Measurements from ENCODE around the gene LMX1A. TPM values are rescaled to one million over a fixed set of nuclear protein-coding genes. Genes with fewer than 3 reads are reported as not detected.

LMX1A gene
- total RNA-seq, 2 donors from 2014 or later: not detected

GRCh38 chr1:165354739-165355138 is 1.8 kb downstream of the LMX1A start:
- Mint-ChIP-seq H3K27ac (no peak overlapping the region), H3K4me1 (peaks cover 19% of the 10 kb centered on the region), H3K4me3 (no peak overlapping the region), H3K27me3 (peaks cover 83% of the 10 kb centered on the region), H3K36me3 (ENCODE audit: low read depth) (peaks cover 2% of the 10 kb centered on the region)
- no peak for ATAC-seq
- no peak for DNase-seq
- no peaks in the 10 kb centered on the region for H3K9me3 ChIP-seq (ENCODE audit: control insufficient read depth, low read length, poor library complexity, severe bottlenecking)

- Mint-ChIP-seq H3K27ac (no peak overlapping the region), H3K4me1 (peaks cover 19% of the 10 kb centered on the region), H3K4me3 (no peak overlapping the region), H3K27me3 (peaks cover 85% of the 10 kb centered on the region), H3K36me3 (ENCODE audit: low read depth) (peaks cover 2% of the 10 kb centered on the region)
- DNase-seq (no peak), ATAC-seq (no peak)
- H3K9me3 ChIP-seq (ENCODE audit: control insufficient read depth, low read length, poor library complexity, severe bottlenecking): no peaks in the 10 kb centered on the region
These were observed 2.5 kb downstream of the LMX1A start for GRCh38 chr1:165353731-165354671.

- Mint-ChIP-seq H3K4me3 (no peak overlapping the region), H3K4me1 (peaks cover 19% of the 10 kb centered on the region), H3K27ac (no peak overlapping the region), H3K36me3 (ENCODE audit: low read depth) (peaks cover 2% of the 10 kb centered on the region), H3K27me3 (peaks cover 86% of the 10 kb centered on the region)
- ATAC-seq (no peak), DNase-seq (no peak)
- no peaks in the 10 kb centered on the region for H3K9me3 ChIP-seq (ENCODE audit: control insufficient read depth, low read length, poor library complexity, severe bottlenecking)
These were observed 3.8 kb downstream of the LMX1A start for GRCh38 chr1:165352442-165353293.

- H3K4me1 Mint-ChIP-seq: peaks cover 19% of the 10 kb centered on the region
- no peak overlapping the region for H3K4me3 Mint-ChIP-seq
- no peak for DNase-seq
- H3K36me3 Mint-ChIP-seq (ENCODE audit: low read depth): peaks cover 5% of the 10 kb centered on the region
- H3K9me3 ChIP-seq (ENCODE audit: control insufficient read depth, low read length, poor library complexity, severe bottlenecking): no peaks in the 10 kb centered on the region
- no peak overlapping the region for H3K27ac Mint-ChIP-seq
- ATAC-seq: no peak
- peaks cover 86% of the 10 kb centered on the region for H3K27me3 Mint-ChIP-seq
These were observed 4.6 kb downstream of the LMX1A start for GRCh38 chr1:165351863-165352441.

DNA sequence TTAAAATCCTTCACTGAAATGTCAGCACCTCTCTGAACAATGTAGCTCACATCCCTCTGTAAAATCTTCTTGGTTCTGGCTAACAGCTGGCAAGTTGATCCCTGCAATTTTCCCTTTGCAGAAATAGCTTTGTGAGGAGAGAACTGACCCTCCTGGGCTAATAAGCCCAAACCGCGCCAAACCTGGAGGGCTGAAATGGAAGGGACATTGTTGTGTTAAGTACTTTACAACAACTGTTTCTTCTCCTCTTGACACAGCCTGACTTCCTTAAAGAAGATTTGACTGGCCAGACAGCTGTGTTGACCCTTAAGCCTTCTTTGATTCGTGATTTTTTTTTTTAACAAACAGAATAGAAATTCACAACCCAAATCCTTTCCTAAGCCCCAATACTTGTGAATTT is 5.7 kb downstream of the LMX1A start:
- ATAC-seq (no peak), DNase-seq (no peak)
- H3K4me1 Mint-ChIP-seq: peaks cover 19% of the 10 kb centered on the region
- no peaks in the 10 kb centered on the region for H3K9me3 ChIP-seq (ENCODE audit: control insufficient read depth, low read length, poor library complexity, severe bottlenecking)
- peaks cover 5% of the 10 kb centered on the region for H3K36me3 Mint-ChIP-seq (ENCODE audit: low read depth)
- no peak overlapping the region for H3K27ac Mint-ChIP-seq
- no peak overlapping the region for H3K4me3 Mint-ChIP-seq
- H3K27me3 Mint-ChIP-seq: peaks cover 94% of the 10 kb centered on the region

DNA sequence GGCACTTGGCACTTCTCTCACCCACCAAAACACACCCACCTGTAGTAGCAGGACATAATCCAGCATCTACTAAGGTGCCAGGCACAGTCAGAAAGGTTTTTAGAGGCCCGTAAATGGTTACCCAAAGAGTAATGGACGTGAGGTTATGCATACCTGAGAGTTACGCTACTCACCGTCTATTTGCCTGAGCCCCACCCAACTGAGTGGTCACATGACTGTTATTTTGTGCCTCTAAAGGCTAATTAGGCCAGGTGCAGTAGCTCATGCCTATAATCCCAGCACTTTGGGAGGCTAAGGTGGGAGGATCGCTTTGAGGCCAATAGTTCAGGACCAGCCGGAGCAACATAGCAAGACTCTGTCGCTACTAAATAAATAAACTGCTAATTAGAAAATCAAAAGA is 11.0 kb downstream of the LMX1A start:
- Mint-ChIP-seq H3K36me3 (ENCODE audit: low read depth) (peaks cover 3% of the 10 kb centered on the region), H3K27me3 (peaks cover 88% of the 10 kb centered on the region), H3K4me1 (no peaks in the 10 kb centered on the region), H3K4me3 (no peak overlapping the region), H3K27ac (no peak overlapping the region)
- ATAC-seq (no peak), DNase-seq (no peak)
- no peaks in the 10 kb centered on the region for H3K9me3 ChIP-seq (ENCODE audit: control insufficient read depth, low read length, poor library complexity, severe bottlenecking)

GRCh38 chr1:165344736-165345135 is 11.8 kb downstream of the LMX1A start:
- no peaks in the 10 kb centered on the region for H3K9me3 ChIP-seq (ENCODE audit: control insufficient read depth, low read length, poor library complexity, severe bottlenecking)
- H3K27ac Mint-ChIP-seq: no peak overlapping the region
- H3K4me1 Mint-ChIP-seq: no peaks in the 10 kb centered on the region
- peaks cover 3% of the 10 kb centered on the region for H3K36me3 Mint-ChIP-seq (ENCODE audit: low read depth)
- no peak overlapping the region for H3K4me3 Mint-ChIP-seq
- ATAC-seq (no peak), DNase-seq (no peak)
- peaks cover 87% of the 10 kb centered on the region for H3K27me3 Mint-ChIP-seq

DNA sequence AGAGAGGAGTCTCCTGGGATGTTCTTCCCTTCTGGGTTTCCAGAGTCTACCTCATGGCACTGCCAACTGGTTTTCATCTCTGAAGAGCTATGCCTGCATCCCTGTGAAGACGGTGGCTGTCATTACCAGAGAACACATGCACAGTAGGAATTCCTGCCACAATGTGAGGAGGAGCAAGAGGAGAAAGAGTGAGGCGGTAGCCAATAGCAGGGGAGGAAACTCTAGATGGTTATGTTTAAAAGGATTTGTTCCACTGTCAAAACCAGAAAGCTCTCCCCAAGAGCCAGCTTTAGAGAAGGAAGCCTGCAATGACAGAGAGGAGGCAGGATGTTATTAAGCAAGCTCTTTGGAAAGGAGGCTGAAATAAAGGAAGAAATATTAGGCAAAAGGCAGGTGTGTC is 12.3 kb downstream of the LMX1A start:
- no peak overlapping the region for H3K4me3 Mint-ChIP-seq
- peaks cover 3% of the 10 kb centered on the region for H3K36me3 Mint-ChIP-seq (ENCODE audit: low read depth)
- peaks cover 81% of the 10 kb centered on the region for H3K27me3 Mint-ChIP-seq
- no peak for ATAC-seq
- H3K4me1 Mint-ChIP-seq: no peaks in the 10 kb centered on the region
- no peak for DNase-seq
- no peak overlapping the region for H3K27ac Mint-ChIP-seq
- H3K9me3 ChIP-seq (ENCODE audit: control insufficient read depth, low read length, poor library complexity, severe bottlenecking): no peaks in the 10 kb centered on the region

GRCh38 chr1:165342587-165342986 is 13.9 kb downstream of the LMX1A start:
- no peaks in the 10 kb centered on the region for H3K9me3 ChIP-seq (ENCODE audit: control insufficient read depth, low read length, poor library complexity, severe bottlenecking)
- H3K27ac Mint-ChIP-seq: no peak overlapping the region
- DNase-seq (no peak), ATAC-seq (no peak)
- peaks cover 72% of the 10 kb centered on the region for H3K27me3 Mint-ChIP-seq
- peaks cover 3% of the 10 kb centered on the region for H3K36me3 Mint-ChIP-seq (ENCODE audit: low read depth)
- no peak overlapping the region for H3K4me3 Mint-ChIP-seq
- no peaks in the 10 kb centered on the region for H3K4me1 Mint-ChIP-seq

- Mint-ChIP-seq H3K27ac (no peak overlapping the region), H3K27me3 (peaks cover 68% of the 10 kb centered on the region), H3K36me3 (ENCODE audit: low read depth) (peaks cover under 1% of the 10 kb centered on the region)
These were observed 14.3 kb downstream of the LMX1A start for GRCh38 chr1:165342168-165342567.

GRCh38 chr1:165339164-165339563 is 17.4 kb downstream of the LMX1A start:
- H3K27ac Mint-ChIP-seq: no peak overlapping the region
- H3K9me3 ChIP-seq (ENCODE audit: control insufficient read depth, low read length, poor library complexity, severe bottlenecking): no peaks in the 10 kb centered on the region
- peaks cover 52% of the 10 kb centered on the region for H3K27me3 Mint-ChIP-seq
- H3K36me3 Mint-ChIP-seq (ENCODE audit: low read depth): no peaks in the 10 kb centered on the region
- ATAC-seq: no peak
- H3K4me3 Mint-ChIP-seq: no peak overlapping the region
- DNase-seq: no peak
- no peaks in the 10 kb centered on the region for H3K4me1 Mint-ChIP-seq

More at GRCh38 chr1:165342168-165342567, 14.3 kb downstream of the LMX1A start:
- no peak for DNase-seq
- ATAC-seq: no peak
- Mint-ChIP-seq H3K4me1 (no peaks in the 10 kb centered on the region), H3K4me3 (no peak overlapping the region)
- no peaks in the 10 kb centered on the region for H3K9me3 ChIP-seq (ENCODE audit: control insufficient read depth, low read length, poor library complexity, severe bottlenecking)

DNA sequence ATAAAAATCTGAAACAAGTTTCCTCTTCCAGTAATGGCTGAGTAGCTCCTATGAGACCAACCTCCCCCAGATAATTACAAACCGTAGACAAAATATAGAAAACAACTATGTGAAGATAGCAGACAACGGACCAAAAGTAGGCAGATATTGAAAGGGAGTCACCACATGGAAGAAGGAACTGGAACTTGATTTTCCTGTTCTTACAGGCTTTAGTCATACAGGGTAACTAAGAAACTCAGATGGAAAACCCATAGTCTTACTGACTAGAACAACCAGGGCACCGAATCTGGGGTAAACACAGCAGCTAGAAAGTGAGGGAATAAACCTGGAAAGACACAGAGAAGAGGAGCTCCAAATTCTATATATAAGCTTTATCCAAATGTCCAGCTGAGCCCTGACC is 26.0 kb downstream of the LMX1A start:
- Mint-ChIP-seq H3K4me3 (no peak overlapping the region), H3K4me1 (no peaks in the 10 kb centered on the region), H3K27ac (no peak overlapping the region), H3K36me3 (ENCODE audit: low read depth) (no peaks in the 10 kb centered on the region), H3K27me3 (peaks cover 42% of the 10 kb centered on the region)
- DNase-seq (no peak), ATAC-seq (no peak)
- no peaks in the 10 kb centered on the region for H3K9me3 ChIP-seq (ENCODE audit: control insufficient read depth, low read length, poor library complexity, severe bottlenecking)

DNA sequence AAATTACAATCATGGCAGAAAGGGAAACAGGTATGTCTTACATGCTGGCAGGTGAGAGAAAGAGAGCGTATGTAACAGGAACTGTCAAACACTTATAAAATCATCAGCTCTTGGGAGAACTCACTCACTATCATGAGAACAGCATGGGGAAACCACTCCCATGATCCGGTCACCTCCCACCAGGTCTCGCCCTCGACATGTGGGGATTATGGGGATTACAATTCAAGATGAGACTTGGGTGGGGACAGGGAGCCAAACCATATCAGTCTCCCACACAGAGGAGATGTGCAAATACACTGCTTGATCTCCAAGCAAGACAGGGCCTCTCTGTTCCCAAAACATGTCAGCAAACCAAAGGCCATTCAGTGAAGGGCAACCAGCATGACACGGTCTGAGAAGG is 27.4 kb downstream of the LMX1A start:
- no peaks in the 10 kb centered on the region for H3K9me3 ChIP-seq (ENCODE audit: control insufficient read depth, low read length, poor library complexity, severe bottlenecking)
- Mint-ChIP-seq H3K4me3 (no peak overlapping the region), H3K4me1 (no peaks in the 10 kb centered on the region), H3K36me3 (ENCODE audit: low read depth) (no peaks in the 10 kb centered on the region), H3K27me3 (peaks cover 48% of the 10 kb centered on the region), H3K27ac (no peak overlapping the region)
- DNase-seq (no peak), ATAC-seq (no peak)
